Ishikawa (cell line): ENCODE measurements around the gene RYR2.

ENCODE experiments used
- CEBPB ChIP-seq: IDR thresholded peaks from 2 replicates; pipeline ENCODE4 v1.6.1; 2012
- CREB1 ChIP-seq: IDR thresholded peaks from 2 replicates; pipeline ENCODE4 v1.6.1; 2012; ENCODE audit warnings: low read depth
- EGR1 ChIP-seq: IDR thresholded peaks from 2 replicates; pipeline ENCODE4 v1.6.1; 2012
- EP300 ChIP-seq: IDR thresholded peaks from 2 replicates; pipeline ENCODE4 v1.6.1; 2012; ENCODE audit warnings: borderline replicate concordance
- FOXM1 ChIP-seq: IDR thresholded peaks from 2 replicates; pipeline ENCODE4 v1.6.1; 2012; ENCODE audit warnings: low read depth, borderline replicate concordance
- MAX ChIP-seq: IDR thresholded peaks from 2 replicates; pipeline ENCODE4 v1.6.1; 2012
- NFIC ChIP-seq: IDR thresholded peaks from 2 replicates; pipeline ENCODE4 v1.6.1; 2012
- RAD21 ChIP-seq: IDR thresholded peaks from 2 replicates; pipeline ENCODE4 v1.6.1; 2012; ENCODE audit warnings: low read depth
- REST ChIP-seq: IDR thresholded peaks from 2 replicates; pipeline ENCODE4 v1.6.1; 2012; ENCODE audit warnings: low read depth, mild to moderate bottlenecking
- TAF1 ChIP-seq: IDR thresholded peaks from 2 replicates; pipeline ENCODE4 v1.6.1; 2012; ENCODE audit warnings: low read depth, mild to moderate bottlenecking
- TCF12 ChIP-seq: IDR thresholded peaks from 2 replicates; pipeline ENCODE4 v1.6.1; 2012; ENCODE audit warnings: low read depth
- TEAD4 ChIP-seq: IDR thresholded peaks from 2 replicates; pipeline ENCODE4 v1.6.1; 2012
- USF1 ChIP-seq: IDR thresholded peaks from 2 replicates; pipeline ENCODE4 v1.6.1; 2012
- YY1 ChIP-seq: IDR thresholded peaks from 2 replicates; pipeline ENCODE4 v1.6.1; 2012; ENCODE audit warnings: low read depth
- ZBTB7A ChIP-seq: IDR thresholded peaks from 2 replicates; pipeline ENCODE4 v1.6.1; 2012; ENCODE audit warnings: low read depth

RYR2 gene

GRCh38 chr1:237108297-237109040 is 66.5 kb downstream of the RYR2 start:
- TF ChIP-seq FOXM1 (no peak), CREB1 (no peak), ZBTB7A (no peak), REST (no peak), TAF1 (no peak), TEAD4 (no peak), TCF12 (no peak), YY1 (no peak), MAX (no peak), RAD21 (no peak), USF1 (no peak), NFIC (no peak), EP300 (no peak), EGR1 (no peak), CEBPB (no peak)

- TF ChIP-seq EP300 (no peak), NFIC (no peak), RAD21 (no peak)
Observed at GRCh38 chr1:237111807-237112206, 69.8 kb downstream of the RYR2 start.

- TF ChIP-seq TCF12 (no peak), NFIC (no peak), EP300 (no peak), RAD21 (no peak), TEAD4 (no peak), USF1 (no peak), CEBPB (no peak), REST (no peak), ZBTB7A (no peak), MAX (no peak), TAF1 (no peak)
Observed at GRCh38 chr1:237112663-237113062, 70.7 kb downstream of the RYR2 start.

GRCh38 chr1:237115035-237115434 is 73.1 kb downstream of the RYR2 start:
- TF ChIP-seq CREB1, result no peak
- no peak for TF ChIP-seq EP300
- no peak for TF ChIP-seq FOXM1
- TF ChIP-seq ZBTB7A, result no peak

GRCh38 chr1:237119091-237119490 is 77.1 kb downstream of the RYR2 start:
- no peak for TF ChIP-seq USF1
- no peak for TF ChIP-seq RAD21
- no peak for TF ChIP-seq EP300
- no peak for TF ChIP-seq CREB1
- TF ChIP-seq REST, result no peak
- TF ChIP-seq TEAD4, result no peak
